GM19043 (cell line): ENCODE data around the gene WNT7A.

Experiments used
- ATAC-seq: cut with Tn5 transposase; IDR thresholded peaks from one replicate; pipeline ENCODE4 v1.9.1; 2021; ENCODE audit warnings: low read depth; ENCODE audit not compliant: unreplicated experiment

WNT7A gene

DNA sequence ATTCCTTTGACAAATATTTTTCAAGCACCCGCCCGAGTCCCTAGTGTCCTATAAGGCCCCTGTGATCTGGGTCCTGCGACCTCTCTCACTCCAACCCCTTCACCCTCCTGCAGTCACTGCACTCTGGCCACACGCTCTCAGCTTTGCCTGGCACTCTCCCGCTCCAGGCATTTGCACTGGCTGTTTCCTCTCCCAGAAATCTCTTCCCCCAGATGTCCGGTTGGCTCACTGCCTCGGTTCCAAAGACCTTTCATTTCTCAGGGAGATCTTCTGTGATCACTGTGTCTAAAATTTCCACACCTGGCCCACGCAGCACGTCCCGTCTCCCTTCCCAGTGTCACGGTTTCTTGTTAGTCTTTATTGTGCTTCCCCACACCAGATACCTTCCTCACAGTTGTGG, 97.4 kb downstream of the WNT7A start:
- ATAC-seq: no peak

DNA sequence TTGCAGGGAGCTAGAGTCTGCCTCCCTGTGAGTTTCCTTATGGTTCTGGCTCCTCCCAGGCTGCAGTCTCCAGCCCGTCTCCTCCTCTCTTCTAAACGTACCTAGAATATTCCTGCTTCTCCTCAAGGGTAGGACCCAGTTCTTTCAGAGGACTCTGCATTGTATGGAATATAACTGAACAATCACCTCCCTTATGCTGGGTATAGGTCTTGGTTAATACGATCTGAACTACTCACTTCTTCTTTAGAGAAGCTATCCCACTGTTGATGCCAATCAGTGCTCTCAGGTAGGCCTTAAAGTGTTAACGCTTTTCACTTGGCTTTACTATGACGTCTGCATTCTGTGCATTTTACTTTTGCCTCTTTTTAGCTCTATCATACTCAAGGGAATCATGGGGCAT, 98.5 kb downstream of the WNT7A start:
- ATAC-seq: no peak

DNA sequence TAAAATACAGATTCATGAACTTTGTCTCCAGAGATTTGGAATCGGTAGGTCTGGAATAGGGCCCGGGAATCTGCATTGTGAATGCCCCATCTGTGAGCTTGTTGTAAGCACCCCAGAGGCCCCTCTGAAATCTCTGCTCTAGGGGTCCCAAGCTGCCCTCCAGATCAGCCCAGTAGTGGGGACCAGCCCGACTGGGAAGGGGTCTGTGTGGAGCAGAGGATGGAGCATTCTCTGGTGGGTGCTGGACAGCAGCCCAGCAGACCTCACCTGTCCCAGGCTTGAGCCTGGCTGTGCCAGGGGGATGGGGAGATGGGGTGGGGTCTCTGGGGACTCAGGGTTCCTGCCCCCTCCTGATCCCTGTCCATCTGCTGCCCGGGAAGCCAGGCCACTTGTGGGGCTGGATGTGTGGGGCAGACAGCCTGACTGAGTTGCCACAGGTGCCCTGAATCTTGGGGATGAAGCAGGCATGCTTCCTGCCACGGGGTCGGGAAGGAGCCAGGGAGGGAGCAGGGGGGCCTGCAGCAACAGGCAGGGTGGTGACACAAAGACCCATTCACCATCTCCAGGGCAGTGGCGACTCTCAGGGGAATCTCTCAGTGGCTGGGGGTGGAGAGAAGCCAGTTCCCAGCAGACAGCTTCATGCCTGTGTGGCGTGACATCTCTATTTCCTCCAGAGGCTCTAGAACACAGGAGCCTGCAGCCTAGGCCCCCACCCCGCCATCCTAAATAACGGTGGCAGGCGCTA, 99.3 kb downstream of the WNT7A start:
- ATAC-seq: no peak

DNA sequence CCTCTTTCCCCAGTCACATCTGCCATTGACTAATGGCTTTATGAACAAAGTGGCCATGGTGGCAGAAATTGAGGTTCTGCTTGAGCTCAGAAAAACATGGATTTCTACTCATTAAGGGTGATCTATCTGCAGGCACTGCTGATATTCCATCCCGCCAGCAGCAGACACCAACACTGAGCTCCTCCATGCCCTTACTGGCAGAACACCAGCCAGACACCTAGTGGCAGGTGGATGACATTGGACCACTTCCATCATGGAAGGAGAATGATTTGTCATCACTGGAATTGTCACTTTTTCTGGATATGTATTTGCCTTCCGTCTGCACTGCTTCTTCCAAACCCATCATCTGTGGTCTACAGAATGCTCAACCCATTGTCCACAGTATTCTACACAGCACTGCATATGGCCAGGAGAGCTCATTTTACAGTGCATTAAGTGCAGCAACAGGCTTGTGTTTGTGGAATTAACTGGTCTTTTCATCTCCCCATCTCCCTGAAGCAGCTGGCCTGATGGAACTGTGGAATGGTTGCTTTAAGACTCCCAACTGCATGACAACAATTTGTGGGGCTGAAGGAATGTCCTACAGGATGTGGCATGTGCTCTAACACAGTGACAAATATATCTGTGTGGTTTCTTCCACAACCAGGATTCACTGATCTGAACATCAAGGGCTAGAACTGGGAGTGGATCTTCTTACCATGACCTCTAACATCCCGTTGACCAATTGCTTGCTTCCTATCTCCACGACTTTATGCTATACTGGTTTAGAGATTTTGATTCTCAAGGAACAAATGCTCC, 103.4 kb downstream of the WNT7A start:
- ATAC-seq: no peak

DNA sequence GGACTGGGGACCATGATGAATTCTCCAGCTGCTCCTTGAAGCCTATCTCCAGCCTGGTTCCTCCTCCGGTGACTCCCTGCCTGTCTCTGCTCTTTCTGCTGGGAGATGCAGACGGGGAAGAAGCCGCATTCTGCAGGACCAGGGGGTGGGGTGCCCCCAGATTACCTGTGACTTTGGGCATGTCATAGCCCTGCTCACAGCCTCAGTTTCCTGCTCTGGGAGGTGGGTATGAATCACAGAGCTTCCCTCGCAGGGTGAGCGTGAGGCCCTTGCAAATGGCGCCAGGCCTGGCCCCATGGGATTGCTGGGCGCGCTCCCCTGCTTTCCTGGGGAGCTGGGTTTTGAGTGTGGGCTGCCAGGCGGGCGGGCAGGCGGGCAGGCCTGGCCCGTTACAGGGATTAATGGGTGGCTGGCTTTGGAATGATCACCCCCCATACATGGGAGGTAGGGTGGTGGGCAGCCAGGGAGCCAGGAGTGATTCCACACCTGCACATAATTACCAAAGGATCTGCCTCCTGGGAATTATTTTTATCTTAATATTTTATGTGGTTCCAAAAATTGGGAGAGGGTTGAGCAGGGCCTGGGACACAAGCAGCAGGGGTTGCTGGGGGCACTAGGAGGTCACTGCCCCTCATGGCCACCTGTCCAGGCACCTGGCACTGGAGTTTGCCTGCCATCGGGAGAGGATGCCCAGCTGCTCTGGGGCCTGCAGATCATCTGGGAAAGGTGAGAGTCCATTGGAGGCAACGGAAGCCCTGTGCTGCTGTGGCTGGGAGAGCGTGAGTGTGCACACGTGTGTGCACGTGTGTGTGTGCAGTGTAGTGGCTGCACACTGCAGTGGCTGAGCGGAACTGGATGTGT, 106.8 kb downstream of the WNT7A start:
- ATAC-seq: no peak

DNA sequence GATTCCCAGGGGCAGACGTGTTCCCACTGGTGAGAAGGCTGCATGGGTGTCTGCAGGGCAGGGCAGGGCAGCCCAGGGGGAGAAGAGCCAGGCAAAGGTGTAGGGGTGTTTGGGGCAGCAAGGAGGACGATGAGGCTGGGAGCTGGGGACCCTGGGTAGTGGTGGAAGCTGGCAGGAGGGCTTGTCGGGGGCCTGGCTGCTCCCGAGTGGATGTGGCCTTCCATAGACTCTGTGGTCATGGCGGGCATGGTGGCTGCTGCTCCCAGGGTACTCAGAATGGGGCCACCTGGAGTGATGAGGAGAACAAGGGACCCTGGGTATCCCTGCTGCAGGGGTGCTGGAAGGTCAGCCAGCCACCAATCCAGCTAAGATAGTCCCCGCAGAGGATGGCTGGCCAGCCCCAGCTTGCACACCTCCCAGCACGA, 107.5 kb downstream of the WNT7A start:
- no peak for ATAC-seq

DNA sequence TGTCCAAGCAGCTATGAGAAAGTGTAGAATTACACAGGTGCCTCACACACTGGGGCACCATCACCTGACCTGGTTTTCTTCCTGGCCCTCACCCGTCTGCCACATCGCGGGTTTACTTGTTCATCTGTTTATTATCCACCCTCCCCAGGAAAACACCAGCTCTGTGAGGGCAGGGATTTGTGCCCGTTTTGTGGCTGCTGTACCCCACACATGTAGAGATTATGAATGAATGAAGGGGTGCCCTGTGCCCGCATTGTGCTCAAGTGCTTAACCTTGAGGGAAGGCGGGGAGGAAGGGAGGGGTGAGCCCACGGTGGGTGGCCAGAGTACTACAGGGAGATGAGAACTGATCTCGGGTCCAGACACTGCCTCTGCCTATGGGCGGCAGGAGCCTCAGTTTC, 108.4 kb downstream of the WNT7A start:
- ATAC-seq: no peak

DNA sequence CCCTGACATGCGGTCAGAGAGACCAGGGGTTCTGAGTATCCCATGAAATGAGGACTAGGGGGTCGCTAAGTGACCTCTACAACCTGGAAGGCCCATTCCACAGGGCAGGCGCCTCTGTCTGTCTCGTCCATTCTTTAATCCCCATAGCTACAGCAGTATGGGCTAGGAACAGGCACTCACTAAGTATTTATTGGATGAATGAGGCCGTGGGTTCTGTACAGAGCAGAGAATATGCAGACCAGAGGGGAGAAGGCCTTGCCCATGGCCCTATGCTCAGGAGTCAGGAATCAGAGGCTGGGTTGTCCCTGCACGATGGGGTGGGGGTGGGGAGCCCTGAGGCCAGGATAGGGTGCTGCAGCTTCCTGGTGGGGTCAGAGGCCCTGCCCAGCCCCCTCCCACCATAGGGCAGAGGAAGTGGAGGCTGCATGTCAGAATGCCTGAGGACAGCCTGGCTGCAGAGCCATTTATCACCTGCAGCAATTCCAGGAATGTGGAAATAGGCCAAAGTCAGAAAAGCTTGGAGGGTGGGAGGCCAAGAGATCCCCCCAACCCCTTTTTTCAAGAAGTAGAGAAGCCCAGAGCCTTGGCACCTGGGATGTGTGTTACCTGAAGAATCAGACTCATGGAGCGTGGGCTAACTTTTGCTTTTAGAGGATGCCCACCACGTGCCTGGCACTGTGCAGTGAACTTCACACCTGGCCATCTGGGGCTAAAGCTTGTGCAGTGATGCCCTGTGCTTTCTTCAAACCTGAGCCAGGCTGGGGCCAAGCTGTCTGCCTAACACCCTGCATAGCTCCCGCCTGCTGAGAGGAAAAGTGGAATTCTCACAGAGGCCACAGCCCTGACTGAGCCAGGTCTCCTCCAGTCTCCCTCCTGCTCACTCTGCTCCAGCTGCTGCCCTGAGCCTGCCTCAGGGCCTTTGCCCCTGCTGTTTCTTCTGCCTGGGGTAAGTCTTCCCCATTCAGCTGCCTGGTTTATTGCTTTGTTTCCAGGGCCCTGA, 109.4 kb downstream of the WNT7A start:
- no peak for ATAC-seq

DNA sequence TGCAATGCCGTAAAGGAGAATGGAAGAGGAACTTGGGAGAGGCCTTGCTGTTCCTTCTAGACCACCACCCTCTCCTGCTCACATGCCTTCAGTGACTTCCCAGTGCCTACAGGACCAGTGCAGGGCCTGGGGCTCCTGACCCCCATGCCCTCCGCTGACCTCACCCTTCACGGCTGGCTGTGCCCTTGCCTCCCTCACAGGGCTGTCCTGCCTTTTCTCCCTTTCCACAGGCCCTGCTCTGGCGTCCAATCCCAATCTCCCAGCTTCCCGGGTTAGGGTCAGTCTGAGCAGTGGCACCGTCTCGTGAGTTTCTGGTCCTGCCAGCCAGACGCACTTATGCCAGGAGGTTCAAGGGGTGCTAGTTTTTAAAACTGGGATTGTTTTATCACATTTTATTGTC, 110.4 kb downstream of the WNT7A start:
- no peak for ATAC-seq

DNA sequence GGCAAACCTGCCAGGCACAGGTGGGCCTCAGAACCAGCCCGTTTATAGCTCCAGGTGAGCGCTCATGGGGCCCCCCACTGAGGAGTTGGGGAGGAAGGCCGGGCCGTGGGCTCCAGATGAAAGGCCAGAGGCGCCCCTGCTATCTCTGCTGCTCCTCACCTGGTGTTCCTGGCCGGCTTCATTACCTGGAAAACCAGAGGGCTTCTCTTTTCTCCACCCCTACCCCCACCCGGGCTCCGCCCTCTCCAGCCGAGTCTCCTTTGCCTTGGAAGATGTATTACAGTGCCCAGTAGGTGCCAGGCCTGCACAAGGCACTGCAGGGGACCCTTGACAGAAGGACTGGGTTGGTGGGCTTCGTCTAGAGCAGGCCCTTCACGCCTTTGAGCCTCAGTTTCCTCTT, 111.4 kb downstream of the WNT7A start:
- no peak for ATAC-seq

DNA sequence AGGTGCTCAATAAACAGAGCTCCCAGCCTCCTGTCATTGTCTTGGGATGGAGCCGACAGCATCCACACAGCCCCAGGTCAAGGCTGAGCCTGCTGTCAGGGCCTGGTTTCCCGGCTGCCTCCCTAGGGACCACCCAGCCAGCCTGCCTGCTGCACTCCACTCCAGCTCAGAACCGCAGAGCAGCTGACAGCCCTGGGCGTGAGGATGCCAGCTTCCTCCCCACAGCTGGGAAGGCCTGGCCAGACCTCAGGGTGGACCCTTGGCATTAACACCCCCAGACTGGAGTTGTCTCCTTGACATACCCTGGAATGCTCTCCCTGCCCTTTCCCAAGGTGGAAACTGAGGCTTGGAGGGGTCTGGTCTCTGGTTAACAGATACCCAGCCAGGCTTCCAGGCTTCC, 112.0 kb downstream of the WNT7A start:
- no peak for ATAC-seq

DNA sequence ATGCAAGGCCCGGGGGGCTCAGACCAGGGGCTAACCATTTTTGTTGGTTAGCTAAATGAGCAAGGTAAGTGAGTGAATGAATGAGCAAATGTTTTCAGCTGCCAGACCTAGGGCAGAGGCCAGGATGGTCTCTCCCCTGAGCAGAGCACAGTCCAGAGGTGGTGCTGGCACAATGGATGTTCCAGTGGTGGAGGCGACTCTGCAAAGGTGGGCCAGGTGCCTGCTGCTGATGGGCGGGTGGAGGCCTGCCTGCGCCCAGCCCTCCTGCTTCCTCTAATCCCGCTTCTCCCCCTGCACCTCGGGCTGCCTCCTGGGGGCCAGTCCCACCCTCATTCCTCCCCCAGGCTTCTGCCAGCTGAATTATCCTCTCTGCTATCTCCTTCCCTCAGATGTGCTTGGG, 112.8 kb downstream of the WNT7A start:
- ATAC-seq: no peak
